Astrocyte (in vitro differentiated cells and primary cell): ENCODE results near the gene TMTC2. TPM values are rescaled to one million over a fixed set of nuclear protein-coding genes. Genes with fewer than 3 reads are reported as not detected.

ENCODE experiments used
- DNase-seq: peaks from one replicate; pipeline ENCODE4 v3.0.0-alpha.2; 2010; ENCODE audit warnings: low read depth
- FAIRE-seq: peaks from 2 replicates; lab custom pipeline; 2011; peaks lifted over from hg19 to GRCh38; lab: Jason Lieb, UNC
- H2AFZ ChIP-seq: 2 replicates; pipeline ENCODE4 v1.6.0; 2012; ENCODE audit warnings: low read depth, low read length, inconsistent platforms
- H3K27ac ChIP-seq: 2 replicates; pipeline ENCODE4 v1.5.1; 2011; ENCODE audit warnings: low read depth, low read length, inconsistent platforms
- H3K27me3 ChIP-seq: 2 replicates; pipeline ENCODE4 v1.6.0; 2011; ENCODE audit warnings: low read length, inconsistent platforms; ENCODE audit not compliant: insufficient read depth
- H3K36me3 ChIP-seq: 2 replicates; pipeline ENCODE4 v1.5.1; 2011; ENCODE audit warnings: low read length, inconsistent platforms; ENCODE audit not compliant: insufficient read depth
- H3K4me1 ChIP-seq: 2 replicates; pipeline ENCODE4 v1.5.1; 2011; ENCODE audit warnings: low read length, inconsistent platforms; ENCODE audit not compliant: insufficient read depth
- H3K4me2 ChIP-seq: 2 replicates; pipeline ENCODE4 v1.6.0; 2012; ENCODE audit warnings: low read length, inconsistent platforms
- H3K4me3 ChIP-seq: 2 replicates; pipeline ENCODE4 v1.5.1; 2011; ENCODE audit warnings: low read depth, mild to moderate bottlenecking, low read length, inconsistent platforms; ENCODE audit not compliant: insufficient read depth
- H3K79me2 ChIP-seq: 2 replicates; pipeline ENCODE4 v1.6.0; 2012; ENCODE audit warnings: mild to moderate bottlenecking, low read length, inconsistent platforms; ENCODE audit not compliant: insufficient read depth
- H3K9ac ChIP-seq: 2 replicates; pipeline ENCODE4 v1.6.0; 2012; ENCODE audit warnings: mild to moderate bottlenecking, low read length, inconsistent platforms
- H3K9me3 ChIP-seq: 2 replicates; pipeline ENCODE4 v1.5.1; 2012; ENCODE audit warnings: low read depth, mild to moderate bottlenecking, low read length, inconsistent platforms; ENCODE audit not compliant: insufficient read depth
- H4K20me1 ChIP-seq: 2 replicates; pipeline ENCODE4 v1.6.0; 2012; ENCODE audit warnings: low read length, inconsistent platforms; ENCODE audit not compliant: insufficient read depth
- H3K27ac Mint-ChIP-seq: one replicate; pipeline ENCODE4 v1.8.0; 2021; ENCODE audit warnings: mild to moderate bottlenecking, mixed read lengths; ENCODE audit not compliant: unreplicated experiment
- H3K27me3 Mint-ChIP-seq: one replicate; pipeline ENCODE4 v1.8.0; 2021; ENCODE audit warnings: low read depth, mixed read lengths; ENCODE audit not compliant: unreplicated experiment
- H3K36me3 Mint-ChIP-seq: one replicate; pipeline ENCODE4 v1.8.0; 2021; ENCODE audit warnings: low read depth, mixed read lengths; ENCODE audit not compliant: unreplicated experiment
- H3K4me1 Mint-ChIP-seq: one replicate; pipeline ENCODE4 v1.8.0; 2021; ENCODE audit warnings: low read depth, mixed read lengths; ENCODE audit not compliant: unreplicated experiment
- H3K4me3 Mint-ChIP-seq: one replicate; pipeline ENCODE4 v1.8.0; 2021; ENCODE audit warnings: mild to moderate bottlenecking, moderate library complexity, mixed read lengths; ENCODE audit not compliant: unreplicated experiment
- H3K9me3 Mint-ChIP-seq: one replicate; pipeline ENCODE4 v1.8.0; 2021; ENCODE audit warnings: mild to moderate bottlenecking, mixed read lengths; ENCODE audit not compliant: unreplicated experiment
- EZH2 ChIP-seq: IDR thresholded peaks from 2 replicates; pipeline ENCODE4 v1.6.1; 2012; ENCODE audit warnings: mild to moderate bottlenecking, low read length, inconsistent platforms; ENCODE audit not compliant: insufficient read depth
- total RNA-seq: library from RNA; stranded (reverse); gene quantifications from 2 replicates; pipeline ENCODE4 v1.2.1, GENCODE V29; 2021
- TF ChIP-seq, protein P1 (sequence below): IDR thresholded peaks from 2 replicates; pipeline ENCODE4 v1.5.1; 2011; ENCODE audit warnings: low read depth, mild to moderate bottlenecking, inconsistent platforms, low read length, moderate library complexity; ENCODE audit not compliant: insufficient read depth

The TMTC2 gene
- total RNA-seq, 1 donor from 2014 or later = 2.2 TPM

DNA sequence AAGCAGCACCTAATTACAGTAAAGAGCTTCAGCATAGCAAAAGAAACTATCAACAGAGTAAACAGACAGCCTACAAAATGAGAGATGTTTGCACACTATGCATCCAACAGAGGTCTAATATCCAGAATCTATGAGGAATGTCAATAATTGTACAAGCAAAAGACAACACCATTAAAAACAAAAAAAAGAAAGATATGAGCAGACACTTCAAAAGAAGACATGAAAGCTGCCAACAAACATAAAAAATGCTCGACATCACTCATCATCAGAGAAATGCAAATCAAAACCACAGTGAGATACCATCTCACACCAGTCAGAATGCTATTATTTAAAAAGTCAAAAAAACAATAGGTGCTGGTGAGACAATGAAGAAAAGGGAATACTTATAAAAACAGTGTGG, 273.1 kb downstream of the TMTC2 start:
- TF ChIP-seq EZH2 = no peak
- TF ChIP-seq, protein P1, sequence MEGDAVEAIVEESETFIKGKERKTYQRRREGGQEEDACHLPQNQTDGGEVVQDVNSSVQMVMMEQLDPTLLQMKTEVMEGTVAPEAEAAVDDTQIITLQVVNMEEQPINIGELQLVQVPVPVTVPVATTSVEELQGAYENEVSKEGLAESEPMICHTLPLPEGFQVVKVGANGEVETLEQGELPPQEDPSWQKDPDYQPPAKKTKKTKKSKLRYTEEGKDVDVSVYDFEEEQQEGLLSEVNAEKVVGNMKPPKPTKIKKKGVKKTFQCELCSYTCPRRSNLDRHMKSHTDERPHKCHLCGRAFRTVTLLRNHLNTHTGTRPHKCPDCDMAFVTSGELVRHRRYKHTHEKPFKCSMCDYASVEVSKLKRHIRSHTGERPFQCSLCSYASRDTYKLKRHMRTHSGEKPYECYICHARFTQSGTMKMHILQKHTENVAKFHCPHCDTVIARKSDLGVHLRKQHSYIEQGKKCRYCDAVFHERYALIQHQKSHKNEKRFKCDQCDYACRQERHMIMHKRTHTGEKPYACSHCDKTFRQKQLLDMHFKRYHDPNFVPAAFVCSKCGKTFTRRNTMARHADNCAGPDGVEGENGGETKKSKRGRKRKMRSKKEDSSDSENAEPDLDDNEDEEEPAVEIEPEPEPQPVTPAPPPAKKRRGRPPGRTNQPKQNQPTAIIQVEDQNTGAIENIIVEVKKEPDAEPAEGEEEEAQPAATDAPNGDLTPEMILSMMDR = no peak
- Mint-ChIP-seq H3K27me3 (no peaks in the 10 kb centered on the region), H3K27ac (no peak overlapping the region), H3K4me1 (no peaks in the 10 kb centered on the region), H3K9me3 (peaks cover 2% of the 10 kb centered on the region), H3K4me3 (no peak overlapping the region), H3K36me3 (no peaks in the 10 kb centered on the region)
- Histone ChIP-seq H3K4me3 (no peak overlapping the region), H3K79me2 (no peaks in the 10 kb centered on the region), H3K27ac (no peak overlapping the region), H3K27me3 (no peaks in the 10 kb centered on the region), H3K4me1 (no peaks in the 10 kb centered on the region), H3K9me3 (no peaks in the 10 kb centered on the region), H3K4me2 (no peak overlapping the region), H3K9ac (no peak overlapping the region), H3K36me3 (no peaks in the 10 kb centered on the region), H2AFZ (no peak overlapping the region), H4K20me1 (no peaks in the 10 kb centered on the region)
- DNase-seq (no peak), FAIRE-seq (no peak)

DNA sequence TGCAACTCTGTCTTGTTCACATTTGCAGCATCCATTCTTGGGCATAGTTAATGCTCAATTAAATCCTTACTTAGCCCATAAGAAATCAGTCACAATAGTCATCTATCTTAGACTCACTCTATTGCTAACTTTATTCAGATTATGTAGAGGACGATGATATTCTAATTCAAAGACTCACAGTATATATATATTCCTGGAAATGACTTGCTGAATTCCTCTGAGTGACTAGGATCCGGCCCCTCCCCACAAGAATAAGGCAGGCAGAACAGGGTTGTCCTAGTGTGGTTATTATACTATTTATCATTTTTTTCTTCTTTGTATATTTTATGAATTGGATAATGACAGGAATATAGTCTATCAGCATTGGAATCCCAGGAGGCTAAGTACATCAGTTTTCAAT, 275.1 kb downstream of the TMTC2 start:
- no peaks in the 10 kb centered on the region for H3K4me1 ChIP-seq
- Mint-ChIP-seq H3K9me3 (peaks cover 2% of the 10 kb centered on the region), H3K27me3 (no peaks in the 10 kb centered on the region), H3K4me3 (no peak overlapping the region), H3K4me1 (no peaks in the 10 kb centered on the region), H3K36me3 (no peaks in the 10 kb centered on the region), H3K27ac (no peak overlapping the region)
- no peak for DNase-seq
- no peak overlapping the region for H3K9ac ChIP-seq
- TF ChIP-seq, protein P1 = no peak
- TF ChIP-seq EZH2 = no peak
- H3K36me3 ChIP-seq = no peaks in the 10 kb centered on the region
- no peaks in the 10 kb centered on the region for H4K20me1 ChIP-seq
- H3K27me3 ChIP-seq = no peaks in the 10 kb centered on the region
- no peak overlapping the region for H3K4me3 ChIP-seq
- H3K27ac ChIP-seq = no peak overlapping the region
- H3K9me3 ChIP-seq = no peaks in the 10 kb centered on the region
- no peak overlapping the region for H2AFZ ChIP-seq
- H3K79me2 ChIP-seq = no peaks in the 10 kb centered on the region
- no peak for FAIRE-seq
- H3K4me2 ChIP-seq = no peak overlapping the region

GRCh38 chr12:82963956-82964355, 277.2 kb downstream of the TMTC2 start:
- H3K4me3 ChIP-seq = no peak overlapping the region

More at GRCh38 chr12:82963956-82964355, 277.2 kb downstream of the TMTC2 start:
- DNase-seq = peak; percentile 25
- H3K9ac ChIP-seq = no peak overlapping the region
- Mint-ChIP-seq H3K27ac (no peak overlapping the region), H3K36me3 (no peaks in the 10 kb centered on the region), H3K4me3 (no peak overlapping the region), H3K4me1 (no peaks in the 10 kb centered on the region), H3K9me3 (peaks cover 2% of the 10 kb centered on the region), H3K27me3 (no peaks in the 10 kb centered on the region)
- no peaks in the 10 kb centered on the region for H3K36me3 ChIP-seq
- no peak overlapping the region for H3K27ac ChIP-seq
- H3K79me2 ChIP-seq = no peaks in the 10 kb centered on the region
- no peak for FAIRE-seq
- no peaks in the 10 kb centered on the region for H4K20me1 ChIP-seq
- no peaks in the 10 kb centered on the region for H3K9me3 ChIP-seq
- no peak for TF ChIP-seq EZH2
- TF ChIP-seq, protein P1 = no peak
- H2AFZ ChIP-seq = no peak overlapping the region
- H3K4me1 ChIP-seq = no peaks in the 10 kb centered on the region
- no peak overlapping the region for H3K4me2 ChIP-seq
- no peaks in the 10 kb centered on the region for H3K27me3 ChIP-seq
